Bronchial epithelial cell (primary cell): ENCODE data around the gene RGS6. TPM values are rescaled to one million over a fixed set of nuclear protein-coding genes. Genes with fewer than 3 reads are reported as not detected.

Experiments used
- DNase-seq: peaks from one replicate; pipeline ENCODE4 v3.0.0-alpha.2; 2010; ENCODE audit warnings: low read depth
- FAIRE-seq: peaks from 2 replicates; lab custom pipeline; 2011; peaks lifted over from hg19 to GRCh38; lab: Jason Lieb, UNC
- H3K27me3 ChIP-seq: 2 replicates; pipeline ENCODE4 v1.5.1; 2011; ENCODE audit warnings: low read length; ENCODE audit not compliant: control insufficient read depth, insufficient read depth
- H3K36me3 ChIP-seq: 2 replicates; pipeline ENCODE4 v1.5.1; 2011; ENCODE audit warnings: low read length; ENCODE audit not compliant: control insufficient read depth, insufficient read depth
- H3K4me3 ChIP-seq: 2 replicates; pipeline ENCODE4 v1.5.1; 2011; ENCODE audit warnings: mild to moderate bottlenecking, low read depth, low read length, control low read depth
- total RNA-seq: library from RNA; depleted of rRNA; stranded (reverse); fragments of >200 nt; gene quantifications from 2 replicates; pipeline ENCODE4 v1.2.1, GENCODE V29; 2014
- TF ChIP-seq, protein P1 (sequence below): IDR thresholded peaks from 2 replicates; pipeline ENCODE4 v1.5.1; 2011; ENCODE audit warnings: mild to moderate bottlenecking, moderate library complexity, low read length, control low read depth, inconsistent platforms; ENCODE audit not compliant: insufficient read depth, severe bottlenecking

The RGS6 gene
- total RNA-seq, 1 donor from 2014 or later, result not detected

DNA sequence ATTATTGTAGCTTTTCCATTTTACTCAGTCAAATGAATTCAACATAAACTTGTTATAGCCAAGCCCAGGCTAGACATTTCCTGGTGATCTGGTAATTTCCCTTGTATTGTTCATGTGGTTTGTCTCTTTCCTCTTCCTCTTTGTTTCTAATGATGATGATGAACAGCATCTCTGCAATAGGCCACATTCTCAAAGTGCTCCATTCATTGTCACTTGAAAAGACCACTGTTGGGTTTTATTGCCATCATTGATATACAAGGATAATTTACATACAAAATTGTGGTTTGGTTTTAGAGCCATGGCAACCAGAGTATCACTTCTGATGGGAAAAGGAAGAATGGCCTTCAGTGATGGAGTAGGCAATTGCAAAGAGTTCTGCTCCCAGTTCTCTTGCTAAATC lies 379.3 kb downstream of the RGS6 start:
- DNase-seq (no peak), FAIRE-seq (no peak)
- TF ChIP-seq, protein P1, sequence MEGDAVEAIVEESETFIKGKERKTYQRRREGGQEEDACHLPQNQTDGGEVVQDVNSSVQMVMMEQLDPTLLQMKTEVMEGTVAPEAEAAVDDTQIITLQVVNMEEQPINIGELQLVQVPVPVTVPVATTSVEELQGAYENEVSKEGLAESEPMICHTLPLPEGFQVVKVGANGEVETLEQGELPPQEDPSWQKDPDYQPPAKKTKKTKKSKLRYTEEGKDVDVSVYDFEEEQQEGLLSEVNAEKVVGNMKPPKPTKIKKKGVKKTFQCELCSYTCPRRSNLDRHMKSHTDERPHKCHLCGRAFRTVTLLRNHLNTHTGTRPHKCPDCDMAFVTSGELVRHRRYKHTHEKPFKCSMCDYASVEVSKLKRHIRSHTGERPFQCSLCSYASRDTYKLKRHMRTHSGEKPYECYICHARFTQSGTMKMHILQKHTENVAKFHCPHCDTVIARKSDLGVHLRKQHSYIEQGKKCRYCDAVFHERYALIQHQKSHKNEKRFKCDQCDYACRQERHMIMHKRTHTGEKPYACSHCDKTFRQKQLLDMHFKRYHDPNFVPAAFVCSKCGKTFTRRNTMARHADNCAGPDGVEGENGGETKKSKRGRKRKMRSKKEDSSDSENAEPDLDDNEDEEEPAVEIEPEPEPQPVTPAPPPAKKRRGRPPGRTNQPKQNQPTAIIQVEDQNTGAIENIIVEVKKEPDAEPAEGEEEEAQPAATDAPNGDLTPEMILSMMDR, result no peak
- Histone ChIP-seq H3K36me3 (no peaks in the 10 kb centered on the region), H3K27me3 (no peaks in the 10 kb centered on the region), H3K4me3 (no peak overlapping the region)

DNA sequence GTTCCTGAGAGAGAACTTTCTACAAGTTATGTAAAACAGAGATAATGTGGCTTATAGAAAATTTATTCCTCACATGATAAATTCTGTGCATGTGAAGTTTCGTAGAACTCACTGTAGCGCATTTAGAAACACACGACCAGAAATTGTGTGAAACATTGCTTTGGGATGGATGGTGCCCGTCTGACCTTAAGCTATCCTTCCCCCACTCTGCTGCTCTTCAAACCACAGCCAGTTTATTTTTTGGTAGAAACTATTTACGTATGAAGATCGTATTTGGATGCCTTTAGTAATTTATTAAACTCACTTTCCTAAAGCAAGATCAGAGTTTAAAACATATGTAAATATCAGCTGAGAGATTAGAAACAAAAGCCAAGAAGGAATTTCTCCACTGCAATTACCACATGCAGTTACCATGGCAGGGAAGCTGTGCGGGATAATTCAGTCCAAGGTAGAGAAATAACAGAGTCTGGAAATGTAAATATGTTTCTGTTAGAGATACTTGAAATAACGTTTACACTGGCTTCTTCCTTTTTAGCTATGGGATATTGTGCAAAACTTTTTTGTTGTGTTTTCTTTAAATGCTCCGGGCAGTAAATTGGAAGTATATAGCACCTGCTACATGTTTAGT lies 382.7 kb downstream of the RGS6 start:
- Histone ChIP-seq H3K4me3 (no peak overlapping the region), H3K36me3 (no peaks in the 10 kb centered on the region), H3K27me3 (no peaks in the 10 kb centered on the region)
- FAIRE-seq (no peak), DNase-seq (no peak)
- TF ChIP-seq, protein P1, result no peak

DNA sequence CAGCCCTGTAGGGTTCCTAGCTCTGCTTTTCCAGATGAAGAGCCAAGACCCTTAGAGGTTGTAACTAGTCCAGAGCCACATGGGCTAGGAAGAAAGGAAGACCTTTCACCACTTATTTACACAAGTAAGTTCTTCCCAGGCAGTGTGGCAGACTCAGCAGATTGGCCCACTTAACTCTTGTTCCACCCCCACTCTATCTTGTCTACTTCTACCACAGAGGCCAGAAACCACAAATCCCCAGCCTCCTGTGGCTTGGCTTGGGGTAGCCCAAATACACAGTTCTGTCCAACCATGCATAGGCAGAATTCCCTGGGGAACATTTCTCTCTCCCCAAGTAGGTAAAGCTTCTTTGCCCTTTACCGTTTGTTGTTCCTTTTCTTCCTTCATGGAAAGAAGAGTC lies 383.5 kb downstream of the RGS6 start:
- no peak for FAIRE-seq
- H3K36me3 ChIP-seq, result no peaks in the 10 kb centered on the region
- TF ChIP-seq, protein P1, result no peak
- no peak overlapping the region for H3K4me3 ChIP-seq
- no peaks in the 10 kb centered on the region for H3K27me3 ChIP-seq
- DNase-seq, result no peak

DNA sequence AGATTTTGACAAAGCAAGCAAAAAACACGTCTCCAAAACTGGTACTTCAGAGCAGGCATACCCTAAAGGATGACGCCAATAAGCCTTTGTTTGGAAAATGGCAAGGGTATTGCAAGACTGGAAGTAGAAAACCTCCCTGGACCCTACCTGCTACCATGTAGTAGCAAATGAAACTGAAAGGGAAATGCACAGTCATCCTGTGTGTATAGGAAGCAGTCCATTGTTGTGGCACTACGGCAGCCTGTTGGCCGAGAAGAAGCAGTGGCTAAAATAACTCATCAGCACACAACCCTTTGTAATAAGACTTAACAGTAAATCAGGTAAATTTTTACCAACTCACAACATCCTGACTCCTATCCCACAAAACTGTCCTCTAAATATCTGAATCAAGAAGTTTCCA lies 386.4 kb downstream of the RGS6 start:
- Histone ChIP-seq H3K27me3 (no peaks in the 10 kb centered on the region), H3K4me3 (no peak overlapping the region), H3K36me3 (no peaks in the 10 kb centered on the region)
- no peak for FAIRE-seq
- TF ChIP-seq, protein P1, result no peak
- no peak for DNase-seq

DNA sequence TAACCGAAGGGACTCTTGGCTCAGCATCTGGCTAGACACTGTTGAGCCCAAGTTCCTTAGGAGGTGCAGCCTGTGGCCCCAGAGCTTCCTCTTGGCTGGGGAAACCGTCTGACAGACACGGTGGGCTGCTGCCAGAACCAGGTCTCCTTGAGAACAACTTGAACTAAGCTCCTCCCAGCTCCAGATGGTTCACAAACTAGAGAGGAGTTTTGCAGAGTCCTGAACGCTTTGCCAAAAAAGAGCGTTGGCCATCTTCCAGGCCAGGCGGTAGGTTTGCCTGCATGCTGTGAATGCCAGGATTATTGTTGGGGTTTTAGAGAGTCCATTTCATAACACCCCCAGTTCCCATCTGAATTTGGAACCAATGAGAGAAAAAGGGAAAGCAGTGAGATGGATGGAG lies 399.8 kb downstream of the RGS6 start:
- H3K27me3 ChIP-seq, result no peaks in the 10 kb centered on the region
- TF ChIP-seq, protein P1, result no peak
- H3K4me3 ChIP-seq, result no peak overlapping the region
- H3K36me3 ChIP-seq, result no peaks in the 10 kb centered on the region
- FAIRE-seq (no peak), DNase-seq (no peak)

DNA sequence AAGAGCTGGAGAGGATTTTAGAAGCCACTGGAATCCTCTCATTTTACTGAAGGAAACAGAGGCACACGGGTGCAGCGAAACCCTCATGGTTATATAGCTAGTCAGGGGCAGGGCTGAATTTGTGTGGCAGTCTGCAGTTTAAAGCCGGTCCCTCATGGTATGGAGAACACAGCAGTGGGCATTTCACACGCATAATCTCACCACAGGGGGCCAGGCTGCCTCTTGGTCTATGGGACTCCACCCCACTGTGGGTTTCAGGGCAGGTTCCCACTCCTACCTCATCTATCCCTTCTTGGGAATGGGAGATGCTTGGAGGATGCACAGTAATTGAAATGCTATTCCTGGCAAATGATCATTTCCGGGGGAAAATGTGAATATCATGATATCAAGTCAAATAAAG lies 400.6 kb downstream of the RGS6 start:
- no peak for FAIRE-seq
- TF ChIP-seq, protein P1, result no peak
- Histone ChIP-seq H3K4me3 (no peak overlapping the region), H3K27me3 (no peaks in the 10 kb centered on the region), H3K36me3 (no peaks in the 10 kb centered on the region)
- no peak for DNase-seq
